K562 (cell line): ENCODE data around the gene TMEM86B. TPM values are rescaled to one million over a fixed set of nuclear protein-coding genes. Genes with fewer than 3 reads are reported as not detected.

Source experiments
- BACH1 ChIP-seq: fragments of 200-800 bp; sonication (Bioruptor generic); IDR thresholded peaks from 2 replicates; pipeline ENCODE4 v1.6.1; 2016; ENCODE audit warnings: missing genetic modification characterization, missing compliant biosample characterization
- COPS2 ChIP-seq: fragments of 450-650 bp; conservative IDR thresholded peaks from 2 replicates; pipeline ENCODE4 v1.6.1; 2016; ENCODE audit warnings: mild to moderate bottlenecking, moderate library complexity
- CREB3 ChIP-seq: fragments of 450-650 bp; conservative IDR thresholded peaks from 2 replicates; pipeline ENCODE4 v1.6.1; 2016; ENCODE audit warnings: missing genetic modification characterization, low read depth, mild to moderate bottlenecking, missing compliant biosample characterization, moderate library complexity
- CUX1 ChIP-seq: fragments of 200-800 bp; sonication (Bioruptor generic); IDR thresholded peaks from 2 replicates; pipeline ENCODE4 v1.6.1; 2016; ENCODE audit warnings: missing genetic modification characterization, missing compliant biosample characterization
- FOXA3 ChIP-seq, 2 experiments: fragments of 450-650 bp in 1 of 2; sonication (generic) in 1 of 2; formaldehyde crosslinking; IDR thresholded peaks in 1 of 2; conservative IDR thresholded peaks in 1 of 2; 2 replicates each; pipeline versions ENCODE4 v1.4.0 to v1.8.0; 2020 to 2022; ENCODE audit warnings: mild to moderate bottlenecking in 2 of 2, missing genetic modification reagents in 1 of 2
- FOXP1 ChIP-seq: sonication (generic); formaldehyde crosslinking; IDR thresholded peaks from 2 replicates; pipeline ENCODE4 v1.8.0; 2022; ENCODE audit warnings: mild to moderate bottlenecking, missing genetic modification reagents
- GABPA ChIP-seq: fragments of 200-800 bp; sonication (Bioruptor generic); conservative IDR thresholded peaks from 2 replicates; pipeline ENCODE4 v1.6.1; 2016; ENCODE audit warnings: low read depth, missing genetic modification characterization, missing compliant biosample characterization
- HLTF ChIP-seq: fragments of 450-650 bp; IDR thresholded peaks from 2 replicates; pipeline ENCODE4 v1.6.1; 2016
- HMG20A ChIP-seq: fragments of 450-650 bp; formaldehyde crosslinking; conservative IDR thresholded peaks from 2 replicates; pipeline ENCODE4 v1.4.0; 2020; ENCODE audit warnings: mild to moderate bottlenecking, mixed read lengths
- NBN ChIP-seq: fragments of 450-650 bp; IDR thresholded peaks from 2 replicates; pipeline ENCODE4 v1.6.1; 2016; ENCODE audit warnings: low read depth, mild to moderate bottlenecking
- PHB ChIP-seq: fragments of 250-450 bp; sonication (Bioruptor Pico); IDR thresholded peaks from 2 replicates; pipeline ENCODE4 v1.5.0; 2021
- SMARCC2 ChIP-seq: fragments of 450-650 bp; IDR thresholded peaks from 2 replicates; pipeline ENCODE4 v1.6.1; 2017; ENCODE audit warnings: antibody characterized with exemption, moderate library complexity, mild to moderate bottlenecking, low read depth
- TEAD4 ChIP-seq, 2 experiments: sonication (generic) in 1 of 2; formaldehyde crosslinking in 1 of 2; IDR thresholded peaks; 2 replicates each; pipeline versions ENCODE4 v1.6.1 to v1.8.0; 2012 to 2022; ENCODE audit warnings: borderline replicate concordance in 1 of 2, inconsistent platforms in 1 of 2, low read length in 1 of 2, mild to moderate bottlenecking in 1 of 2, missing genetic modification reagents in 1 of 2
- ZBTB11 ChIP-seq, 3 experiments: fragments of 200-800 bp in 1 of 3; fragments of 250-450 bp in 1 of 3; fragments of 450-650 bp in 1 of 3; sonication (Bioruptor Pico) in 1 of 3; sonication (Bioruptor generic) in 1 of 3; formaldehyde crosslinking in 1 of 3; IDR thresholded peaks; 2 replicates each; pipeline versions ENCODE4 v1.6.1 to v1.8.0; 2016 to 2022; ENCODE audit warnings: mild to moderate bottlenecking in 2 of 3, missing genetic modification characterization in 2 of 3, missing compliant biosample characterization in 1 of 3, moderate library complexity in 1 of 3
- ZNF277 ChIP-seq: fragments of 250-450 bp; sonication (Bioruptor Pico); IDR thresholded peaks from 2 replicates; pipeline ENCODE4 v1.8.0; 2022; ENCODE audit warnings: inconsistent platforms, mild to moderate bottlenecking, moderate library complexity, borderline replicate concordance
- polyA plus RNA-seq, 8 experiments: library from polyadenylated mRNA; depleted of rRNA in 4 of 8; stranded (reverse) in 5 of 8; unstranded in 3 of 8; fragments of >200 nt; fragmentation: Nextera tagmentation in 2 of 8; fragmentation: Illumina TruSeq in 1 of 8; extraction: Ambion mirVana in 2 of 8; extraction: Trizol in 1 of 8; gene quantifications; 2 replicates each; pipeline versions ENCODE4 v1.2.1 to v1.2.3, GENCODE V29; 2011 to 2014; ENCODE audit warnings: inconsistent platforms in 1 of 8, missing spikeins in 1 of 8
- total RNA-seq, 7 experiments: library from RNA; depleted of rRNA in 6 of 7; stranded (reverse); fragments of >200 nt in 6 of 7; fragmentation: Illumina TruSeq in 2 of 7; extraction: Trizol in 2 of 7; gene quantifications; 2 replicates each; pipeline versions ENCODE4 v1.2.1 to v1.2.3, GENCODE V29; 2011 to 2021; ENCODE audit warnings: low replicate concordance in 1 of 7

TMEM86B gene
- total and polyA plus RNA-seq, 9 of the 15 experiments (the other 6 are each of a cell fraction or from before 2014, with no cell fraction given) = 0.28 to 7.9 (median 2.1) TPM

- TF ChIP-seq CUX1 (CRISPR knock-in tag) = peak; percentile 65; the same call in 1 of the 2 replicates
- 0 out of 2 replicates have a peak, but pooled peaks have one; percentile 29 for TF ChIP-seq SMARCC2
- no peak for TF ChIP-seq FOXP1 (CRISPR knock-in tag)
- no peak for TF ChIP-seq ZNF277
- no peak for TF ChIP-seq PHB
- TF ChIP-seq CREB3 = 0 out of 2 replicates have a peak, but pooled peaks have one; percentile 37
- peak; percentile 55; the same call in 1 of the 2 replicates for TF ChIP-seq GABPA (tag)
- TF ChIP-seq TEAD4 (IDR thresholded peaks at IDR 0.05; ENCODE audit: low read length) = no peak
- TF ChIP-seq TEAD4 (CRISPR knock-in tag; IDR thresholded peaks at IDR 0.05; ENCODE audit: borderline replicate concordance) = no peak
- TF ChIP-seq HLTF = no peak; the same call in 1 of the 2 replicates
- TF ChIP-seq BACH1 = peak; percentile 77; the same call in 1 of the 2 replicates
- no peak for TF ChIP-seq NBN
- TF ChIP-seq HMG20A (CRISPR knock-in tag) = no peak
- 0 out of 4 replicates have a peak, but pooled peaks of 1 of the 2 experiments have one; percentile 48 for TF ChIP-seq FOXA3 (CRISPR knock-in tag; conservative IDR thresholded peaks at IDR 0.05 in 1 of 2, IDR thresholded peaks at IDR 0.05 in 1 of 2)
- TF ChIP-seq COPS2 = no peak
- peak in 1 of 3 experiments; percentile 57; a peak in 2 of 6 replicates for TF ChIP-seq ZBTB11 (CRISPR knock-in tag; IDR thresholded peaks at IDR 0.05)
These were observed 31.1 kb upstream of the TMEM86B start (continued) for GRCh38 chr19:55259540-55260210.
